Measurements from ENCODE around the gene PEAR1.

The PEAR1 gene

GRCh38 chr1:156900896-156901589 is 7.5 kb downstream of the PEAR1 start:
- TF ChIP-seq MYC (IDR thresholded peaks at IDR 0.05; ENCODE audit: low read depth, low read length) (no peak), MAX (IDR thresholded peaks at IDR 0.05; ENCODE audit: low read depth, low read length) (no peak), POLR2A (IDR thresholded peaks at IDR 0.05; ENCODE audit: extremely low read depth, insufficient read length) (no peak)
- TF ChIP-seq, protein P1, sequence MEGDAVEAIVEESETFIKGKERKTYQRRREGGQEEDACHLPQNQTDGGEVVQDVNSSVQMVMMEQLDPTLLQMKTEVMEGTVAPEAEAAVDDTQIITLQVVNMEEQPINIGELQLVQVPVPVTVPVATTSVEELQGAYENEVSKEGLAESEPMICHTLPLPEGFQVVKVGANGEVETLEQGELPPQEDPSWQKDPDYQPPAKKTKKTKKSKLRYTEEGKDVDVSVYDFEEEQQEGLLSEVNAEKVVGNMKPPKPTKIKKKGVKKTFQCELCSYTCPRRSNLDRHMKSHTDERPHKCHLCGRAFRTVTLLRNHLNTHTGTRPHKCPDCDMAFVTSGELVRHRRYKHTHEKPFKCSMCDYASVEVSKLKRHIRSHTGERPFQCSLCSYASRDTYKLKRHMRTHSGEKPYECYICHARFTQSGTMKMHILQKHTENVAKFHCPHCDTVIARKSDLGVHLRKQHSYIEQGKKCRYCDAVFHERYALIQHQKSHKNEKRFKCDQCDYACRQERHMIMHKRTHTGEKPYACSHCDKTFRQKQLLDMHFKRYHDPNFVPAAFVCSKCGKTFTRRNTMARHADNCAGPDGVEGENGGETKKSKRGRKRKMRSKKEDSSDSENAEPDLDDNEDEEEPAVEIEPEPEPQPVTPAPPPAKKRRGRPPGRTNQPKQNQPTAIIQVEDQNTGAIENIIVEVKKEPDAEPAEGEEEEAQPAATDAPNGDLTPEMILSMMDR (IDR thresholded peaks at IDR 0.05; ENCODE audit: low read depth, low read length) = no peak
- H3K4me3 ChIP-seq (ENCODE audit: low read depth, low read length) = no peak overlapping the region
- no peak for DNase-seq (ENCODE audit: low read depth)

- no peak for TF ChIP-seq POLR2A (IDR thresholded peaks at IDR 0.05; ENCODE audit: extremely low read depth, insufficient read length)
- TF ChIP-seq, protein P1 (IDR thresholded peaks at IDR 0.05; ENCODE audit: low read depth, low read length) = no peak
- TF ChIP-seq MAX (IDR thresholded peaks at IDR 0.05; ENCODE audit: low read depth, low read length) = no peak
- no peak for TF ChIP-seq MYC (IDR thresholded peaks at IDR 0.05; ENCODE audit: low read depth, low read length)
- DNase-seq (ENCODE audit: low read depth) = no peak
- H3K4me3 ChIP-seq (ENCODE audit: low read depth, low read length) = no peak overlapping the region
Observed at GRCh38 chr1:156901590-156901900, 8.0 kb downstream of the PEAR1 start.

DNA sequence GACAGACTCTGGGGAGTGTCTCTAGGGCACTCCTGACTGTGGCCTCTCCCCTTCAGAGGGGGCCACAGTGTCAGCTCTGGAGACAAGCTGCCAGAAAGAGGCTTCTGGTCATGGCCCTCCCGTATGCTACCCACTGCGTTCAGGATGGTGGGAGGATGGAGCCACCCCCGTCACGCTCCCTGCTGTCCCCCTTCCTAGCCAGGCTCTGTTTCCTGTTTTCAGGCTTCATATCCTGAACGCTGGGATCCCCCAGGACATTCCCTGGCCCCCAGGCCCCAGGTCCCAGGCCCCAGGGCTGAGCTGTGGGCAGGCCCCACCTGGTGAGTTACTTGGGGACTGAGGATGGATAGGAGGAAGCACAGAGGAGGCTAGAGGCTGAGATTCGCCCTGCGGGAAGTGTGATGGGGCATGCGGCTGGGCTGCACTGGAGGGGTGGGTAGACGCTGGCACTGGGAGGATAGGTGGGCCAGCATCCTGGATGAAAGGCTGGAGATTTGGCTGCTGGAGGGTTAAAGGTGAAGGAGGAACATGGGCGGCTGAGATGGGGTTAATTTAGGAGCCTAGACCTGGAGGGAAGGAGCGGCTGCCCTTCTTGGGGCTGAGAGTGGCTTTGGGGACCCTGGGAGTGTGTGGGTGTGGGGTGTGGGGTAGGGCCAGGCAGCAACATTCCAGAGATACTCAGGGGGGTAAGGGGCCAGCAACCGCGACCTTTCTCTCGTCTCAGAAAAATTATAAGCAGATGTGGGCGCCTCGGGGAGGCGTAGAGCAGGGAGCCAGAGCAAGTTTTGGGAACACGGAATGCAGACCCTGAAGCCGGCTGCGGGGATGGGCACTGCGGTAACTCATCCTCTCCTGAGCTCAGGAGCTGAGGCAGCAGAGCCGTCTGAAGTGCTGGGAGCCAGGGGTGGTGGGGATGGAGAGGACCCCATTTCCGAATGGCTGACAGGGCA is 8.7 kb downstream of the PEAR1 start:
- TF ChIP-seq MYC (IDR thresholded peaks at IDR 0.05; ENCODE audit: low read depth, low read length) (no peak), POLR2A (IDR thresholded peaks at IDR 0.05; ENCODE audit: extremely low read depth, insufficient read length) (no peak), MAX (IDR thresholded peaks at IDR 0.05; ENCODE audit: low read depth, low read length) (no peak)
- TF ChIP-seq, protein P1 (IDR thresholded peaks at IDR 0.05; ENCODE audit: low read depth, low read length) = no peak
- no peak for DNase-seq (ENCODE audit: low read depth)
- no peak overlapping the region for H3K4me3 ChIP-seq (ENCODE audit: low read depth, low read length)

DNA sequence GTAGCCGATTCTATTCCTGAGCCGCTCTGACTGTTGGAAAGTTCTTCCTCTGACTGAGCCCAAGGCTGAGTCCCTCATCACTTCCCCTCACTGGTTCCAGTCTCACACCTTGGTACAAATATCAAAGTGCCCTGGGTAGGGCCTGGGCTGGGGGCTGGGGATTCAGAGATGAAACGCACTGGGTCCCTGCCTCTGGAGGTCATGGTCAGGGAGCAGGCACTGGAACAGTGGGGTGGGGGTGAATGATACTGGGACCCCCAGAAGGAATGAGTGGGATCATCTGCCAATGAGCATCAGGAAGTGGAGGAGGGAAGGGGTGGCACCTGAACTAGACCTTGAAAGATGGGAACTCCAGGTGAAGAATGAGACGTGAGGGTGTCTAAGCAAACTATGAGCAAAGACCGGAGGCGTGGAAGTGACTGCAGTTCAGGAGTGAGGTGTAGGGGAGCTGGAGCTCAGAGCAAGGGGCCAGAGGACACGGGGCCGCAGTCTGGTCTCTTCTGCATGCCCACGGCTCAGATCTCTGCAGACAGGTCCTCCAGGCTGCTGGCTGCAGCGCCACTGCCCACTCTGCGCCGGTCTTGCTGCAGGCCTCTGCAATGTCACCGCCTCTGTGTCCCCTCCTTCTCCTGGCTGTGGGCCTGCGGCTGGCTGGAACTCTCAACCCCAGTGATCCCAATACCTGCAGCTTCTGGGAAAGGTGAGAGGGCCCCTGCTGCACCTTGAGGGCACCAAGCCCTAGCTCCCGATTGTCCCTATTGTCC is 10.0 kb downstream of the PEAR1 start:
- TF ChIP-seq MAX (IDR thresholded peaks at IDR 0.05; ENCODE audit: low read depth, low read length) = no peak
- no peak for TF ChIP-seq POLR2A (IDR thresholded peaks at IDR 0.05; ENCODE audit: extremely low read depth, insufficient read length)
- TF ChIP-seq, protein P1 (IDR thresholded peaks at IDR 0.05; ENCODE audit: low read depth, low read length) = no peak
- no peak for TF ChIP-seq MYC (IDR thresholded peaks at IDR 0.05; ENCODE audit: low read depth, low read length)
- no peak overlapping the region for H3K4me3 ChIP-seq (ENCODE audit: low read depth, low read length)
- no peak for DNase-seq (ENCODE audit: low read depth)

DNA sequence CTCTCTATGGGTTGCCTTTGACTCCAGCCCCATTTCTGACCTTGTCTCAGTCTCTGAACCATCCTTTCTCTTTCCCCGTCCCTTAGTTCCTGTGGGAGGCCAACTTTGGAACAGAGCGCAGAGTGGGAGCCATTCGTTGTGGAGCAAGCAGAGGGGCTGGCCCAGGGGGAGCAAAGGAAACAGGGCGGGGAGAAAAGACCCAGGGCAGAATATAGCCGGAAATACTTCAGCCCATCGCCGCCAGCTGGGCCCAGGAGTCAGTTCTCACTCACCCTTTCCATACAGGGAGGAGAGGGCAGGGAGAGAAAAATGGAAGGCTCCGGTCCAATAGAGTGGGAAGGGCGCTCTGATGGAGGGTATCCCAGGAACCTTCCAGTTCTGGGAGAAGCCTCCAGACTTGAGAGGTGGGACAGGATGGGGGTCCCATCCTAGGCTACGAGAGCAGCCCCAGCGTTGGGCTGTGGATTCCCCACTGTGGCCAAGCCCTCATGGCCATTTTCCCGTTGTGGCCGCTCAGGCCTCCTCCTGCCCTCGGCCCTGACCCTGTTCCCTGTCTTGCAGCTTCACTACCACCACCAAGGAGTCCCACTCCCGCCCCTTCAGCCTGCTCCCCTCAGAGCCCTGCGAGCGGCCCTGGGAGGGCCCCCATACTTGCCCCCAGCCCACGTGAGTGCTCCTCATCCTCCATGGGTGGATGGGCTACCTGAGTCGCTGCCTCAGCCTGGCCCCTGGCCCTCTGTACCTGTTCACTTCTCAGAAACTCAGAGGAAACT is 10.9 kb downstream of the PEAR1 start:
- H3K4me3 ChIP-seq (ENCODE audit: low read depth, low read length) = no peak overlapping the region
- TF ChIP-seq POLR2A (IDR thresholded peaks at IDR 0.05; ENCODE audit: extremely low read depth, insufficient read length) (no peak), MYC (IDR thresholded peaks at IDR 0.05; ENCODE audit: low read depth, low read length) (no peak), MAX (IDR thresholded peaks at IDR 0.05; ENCODE audit: low read depth, low read length) (no peak)
- TF ChIP-seq, protein P1 (IDR thresholded peaks at IDR 0.05; ENCODE audit: low read depth, low read length) = no peak
- no peak for DNase-seq (ENCODE audit: low read depth)

Data from NB4 (cell line).